ENCODE measurements around the gene PLEKHD1.

Gene PLEKHD1

GRCh38 chr14:69519204-69520100, 34.9 kb downstream of the PLEKHD1 start:
- no peak for DNase-seq

- no peak for DNase-seq
Measured at GRCh38 chr14:69522026-69522425, 37.5 kb downstream of the PLEKHD1 start.

- no peak for DNase-seq
Measured at GRCh38 chr14:69525896-69526295, 41.4 kb downstream of the PLEKHD1 start.

GRCh38 chr14:69527635-69528034, 43.1 kb downstream of the PLEKHD1 start:
- no peak for DNase-seq

- DNase-seq, result no peak
Measured at GRCh38 chr14:69528143-69528542, 43.6 kb downstream of the PLEKHD1 start.

- DNase-seq, result no peak
Measured at GRCh38 chr14:69528930-69529329, 44.4 kb downstream of the PLEKHD1 start.

GRCh38 chr14:69529563-69529962, 45.0 kb downstream of the PLEKHD1 start:
- no peak for DNase-seq

- no peak for DNase-seq
Measured at GRCh38 chr14:69530095-69530494, 45.6 kb downstream of the PLEKHD1 start.

- no peak for DNase-seq
Measured at GRCh38 chr14:69531135-69531534, 46.6 kb downstream of the PLEKHD1 start.

GRCh38 chr14:69532561-69533340, 48.2 kb downstream of the PLEKHD1 start:
- DNase-seq, result no peak

- DNase-seq, result peak; percentile 35
Measured at GRCh38 chr14:69535230-69535848, 50.8 kb downstream of the PLEKHD1 start.

GRCh38 chr14:69536971-69537370, 52.4 kb downstream of the PLEKHD1 start:
- DNase-seq, result no peak

- DNase-seq, result no peak
Measured at GRCh38 chr14:69537900-69538299, 53.4 kb downstream of the PLEKHD1 start.

GRCh38 chr14:69538766-69539165, 54.2 kb downstream of the PLEKHD1 start:
- DNase-seq, result no peak

GRCh38 chr14:69539631-69540410, 55.3 kb downstream of the PLEKHD1 start:
- DNase-seq, result no peak

- no peak for DNase-seq
Measured at GRCh38 chr14:69540654-69541335, 56.3 kb downstream of the PLEKHD1 start.

GRCh38 chr14:69542311-69542710, 57.8 kb downstream of the PLEKHD1 start:
- DNase-seq, result no peak

GRCh38 chr14:69543341-69544115, 59.0 kb downstream of the PLEKHD1 start:
- no peak for DNase-seq

- DNase-seq, result no peak
Measured at GRCh38 chr14:69547701-69548348, 63.3 kb downstream of the PLEKHD1 start.

- DNase-seq, result no peak
Measured at GRCh38 chr14:69548566-69548965, 64.0 kb downstream of the PLEKHD1 start.

- DNase-seq, result no peak
Measured at GRCh38 chr14:69551511-69551910, 67.0 kb downstream of the PLEKHD1 start.
